ENCODE data around the gene THOP1.

THOP1 gene

DNA sequence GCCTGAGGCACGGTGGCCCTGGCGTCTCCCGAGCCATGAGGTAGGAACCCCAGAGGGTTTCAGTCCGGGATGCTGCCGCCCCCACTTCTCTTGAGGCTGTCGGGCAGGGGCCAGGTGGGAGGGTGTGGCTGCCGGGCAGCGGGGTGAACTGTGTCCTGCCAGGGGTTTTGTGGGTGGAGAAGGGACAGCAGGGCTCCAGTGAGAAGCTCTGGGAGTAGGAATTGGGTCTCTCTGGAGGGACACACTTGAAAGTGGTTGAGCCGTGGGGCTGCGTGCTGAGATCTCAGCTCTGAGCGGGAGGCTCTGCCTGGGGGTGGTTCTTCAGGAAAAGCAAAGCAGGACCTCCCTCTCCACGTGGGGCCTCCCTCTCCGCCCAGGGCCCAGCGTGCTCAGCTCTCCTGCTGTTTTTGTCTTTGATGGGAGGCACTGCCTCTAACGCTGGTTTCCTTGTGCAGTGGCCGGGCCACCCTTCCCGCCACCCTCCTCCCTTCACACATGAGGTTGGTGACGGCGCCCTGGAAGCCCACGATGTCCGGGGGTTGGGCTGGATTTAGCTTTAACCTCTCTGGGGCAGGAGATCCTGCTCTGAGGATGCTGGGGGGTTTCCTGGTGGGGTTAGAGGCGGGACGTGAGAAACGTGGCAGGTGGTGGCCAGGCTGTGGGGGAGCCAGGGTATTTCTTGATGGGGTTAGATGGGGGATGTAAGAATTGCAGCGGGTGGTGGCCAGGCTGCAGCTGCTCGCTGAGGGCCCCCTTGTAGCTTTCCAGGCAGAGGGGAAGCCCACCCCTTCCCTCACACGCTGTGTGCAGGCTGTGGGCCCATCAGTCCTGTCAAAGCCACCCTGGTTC is 19.1 kb downstream of the THOP1 start:
- DNase-seq, result no peak

GRCh38 chr19:2805261-2805900 is 20.1 kb downstream of the THOP1 start:
- no peak for DNase-seq

DNA sequence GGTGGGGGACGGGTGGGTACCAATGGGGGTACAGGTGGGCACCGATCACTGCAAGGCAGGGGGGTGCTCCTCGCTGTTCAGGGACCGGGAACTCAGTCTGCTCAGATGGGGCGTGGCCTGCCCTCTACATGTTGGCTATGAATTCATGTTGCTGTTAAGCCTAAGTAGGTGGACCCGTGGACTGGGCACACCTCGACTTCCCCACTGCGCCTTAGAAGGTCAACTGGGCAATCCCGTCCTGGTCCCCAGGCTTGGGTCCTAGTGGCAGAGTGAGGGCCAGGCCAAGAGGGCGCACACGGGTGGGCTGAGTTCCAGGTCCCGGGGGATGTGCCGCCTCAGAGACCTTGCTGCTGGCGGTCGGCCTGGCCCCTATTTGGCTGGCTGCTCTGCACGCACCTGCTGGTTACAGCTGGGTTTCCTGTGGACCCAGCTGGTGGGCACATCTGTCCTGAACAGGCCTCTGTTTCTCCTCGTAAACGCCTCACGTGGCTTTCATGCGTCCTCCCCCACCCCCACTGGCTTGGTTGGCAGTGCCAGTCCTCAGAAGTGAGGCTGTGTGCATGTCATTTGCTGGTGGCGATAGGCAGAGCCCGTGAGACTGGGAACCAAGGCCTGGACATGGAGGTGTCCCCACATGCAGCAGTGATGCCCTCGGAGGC is 20.8 kb downstream of the THOP1 start:
- no peak for DNase-seq

DNA sequence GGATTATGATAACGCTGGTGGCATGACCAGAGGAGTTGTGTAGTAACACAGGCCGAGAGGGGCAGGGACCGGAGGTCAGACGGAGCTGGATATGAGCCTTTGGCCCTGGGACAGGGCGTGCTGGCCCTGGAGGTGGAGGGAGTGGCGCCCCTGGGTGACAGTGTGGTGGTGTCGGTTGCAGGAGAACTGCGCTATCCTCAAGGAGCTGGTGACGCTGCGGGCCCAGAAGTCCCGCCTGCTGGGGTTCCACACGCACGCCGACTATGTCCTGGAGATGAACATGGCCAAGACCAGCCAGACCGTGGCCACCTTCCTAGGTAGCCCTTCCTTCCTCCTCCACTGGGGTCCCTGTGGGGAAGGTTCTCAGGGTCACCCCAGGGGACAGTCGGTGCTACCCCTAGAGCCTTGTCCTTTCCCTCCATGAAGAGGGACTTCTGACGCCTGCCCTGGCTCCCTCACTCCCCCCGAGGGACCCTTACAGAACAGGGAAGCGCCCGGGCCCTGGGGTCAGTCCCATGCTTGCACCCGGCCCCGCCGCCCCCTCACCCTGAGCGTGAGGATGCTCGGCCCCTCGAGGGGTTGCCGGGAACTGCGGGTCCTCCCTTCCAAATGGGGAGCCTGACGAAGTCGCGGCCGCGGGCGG is 21.6 kb downstream of the THOP1 start:
- DNase-seq, result no peak

DNA sequence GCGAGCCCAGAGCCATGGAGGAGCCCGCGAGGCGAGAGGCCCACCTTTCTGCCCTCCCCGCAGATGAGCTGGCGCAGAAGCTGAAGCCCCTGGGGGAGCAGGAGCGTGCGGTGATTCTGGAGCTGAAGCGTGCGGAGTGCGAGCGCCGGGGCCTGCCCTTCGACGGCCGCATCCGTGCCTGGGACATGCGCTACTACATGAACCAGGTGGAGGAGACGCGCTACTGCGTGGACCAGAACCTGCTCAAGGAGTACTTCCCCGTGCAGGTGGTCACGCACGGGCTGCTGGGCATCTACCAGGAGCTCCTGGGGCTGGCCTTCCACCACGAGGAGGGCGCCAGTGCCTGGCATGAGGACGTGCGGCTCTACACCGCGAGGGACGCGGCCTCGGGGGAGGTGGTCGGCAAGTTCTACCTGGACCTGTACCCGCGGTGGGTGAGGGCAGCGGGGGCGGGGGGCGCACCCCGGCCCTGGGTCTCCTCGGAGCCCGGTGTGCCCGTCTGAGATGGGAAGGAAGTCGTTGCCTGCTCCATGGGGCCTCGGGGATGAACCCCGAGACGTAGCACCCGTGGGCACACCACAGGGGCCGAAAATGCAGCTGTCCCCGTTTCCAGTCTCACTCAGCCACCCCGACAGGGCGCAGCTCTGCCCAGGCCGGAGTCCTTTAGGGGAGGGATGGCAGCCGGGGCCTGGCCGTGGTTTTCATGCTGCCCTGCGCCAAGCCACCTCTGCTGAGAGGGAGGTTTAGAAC is 22.3 kb downstream of the THOP1 start:
- no peak for DNase-seq

GRCh38 chr19:2808129-2808941 is 23.0 kb downstream of the THOP1 start:
- no peak for DNase-seq

DNA sequence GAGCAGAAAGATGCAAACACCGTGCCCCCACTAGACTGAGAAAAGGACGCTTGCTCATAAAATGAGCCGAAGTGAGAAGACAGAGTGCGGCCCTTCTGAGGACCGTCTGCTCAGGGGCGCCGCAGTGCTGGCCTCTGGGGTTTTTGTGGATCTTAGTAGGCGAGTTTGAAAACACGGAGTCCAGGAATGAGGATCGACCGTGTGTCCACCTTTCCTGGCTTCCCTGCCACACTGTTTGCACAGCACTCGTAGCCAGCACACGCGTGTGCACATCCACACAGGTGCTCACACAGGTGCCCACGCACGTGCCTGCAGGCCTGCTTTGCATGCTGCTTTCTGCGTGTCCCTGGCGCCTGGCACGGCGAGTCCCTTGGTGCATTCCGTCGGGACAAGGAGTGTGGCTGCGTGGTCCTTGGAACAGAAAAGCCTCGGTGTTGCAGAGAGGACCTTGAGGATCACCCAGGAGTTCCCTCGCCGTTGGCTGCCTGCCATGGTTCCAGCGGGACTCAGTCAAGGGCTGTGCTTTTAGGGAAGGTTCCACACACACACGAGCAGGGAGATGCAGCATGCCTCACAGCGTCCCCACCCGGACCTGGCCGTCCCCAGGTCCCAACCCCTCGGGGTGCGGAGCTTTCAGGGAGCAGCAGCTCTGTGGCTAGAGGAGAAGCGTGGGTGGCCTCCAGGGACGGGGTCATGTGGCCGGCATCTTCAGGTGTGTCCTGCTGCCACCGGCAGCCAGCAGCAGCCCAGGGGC is 24.3 kb downstream of the THOP1 start:
- no peak for DNase-seq

- no peak for DNase-seq
Observed at GRCh38 chr19:2810141-2811091, 25.1 kb downstream of the THOP1 start.

- DNase-seq, result no peak
Observed at GRCh38 chr19:2811221-2811722, 26.0 kb downstream of the THOP1 start.

DNA sequence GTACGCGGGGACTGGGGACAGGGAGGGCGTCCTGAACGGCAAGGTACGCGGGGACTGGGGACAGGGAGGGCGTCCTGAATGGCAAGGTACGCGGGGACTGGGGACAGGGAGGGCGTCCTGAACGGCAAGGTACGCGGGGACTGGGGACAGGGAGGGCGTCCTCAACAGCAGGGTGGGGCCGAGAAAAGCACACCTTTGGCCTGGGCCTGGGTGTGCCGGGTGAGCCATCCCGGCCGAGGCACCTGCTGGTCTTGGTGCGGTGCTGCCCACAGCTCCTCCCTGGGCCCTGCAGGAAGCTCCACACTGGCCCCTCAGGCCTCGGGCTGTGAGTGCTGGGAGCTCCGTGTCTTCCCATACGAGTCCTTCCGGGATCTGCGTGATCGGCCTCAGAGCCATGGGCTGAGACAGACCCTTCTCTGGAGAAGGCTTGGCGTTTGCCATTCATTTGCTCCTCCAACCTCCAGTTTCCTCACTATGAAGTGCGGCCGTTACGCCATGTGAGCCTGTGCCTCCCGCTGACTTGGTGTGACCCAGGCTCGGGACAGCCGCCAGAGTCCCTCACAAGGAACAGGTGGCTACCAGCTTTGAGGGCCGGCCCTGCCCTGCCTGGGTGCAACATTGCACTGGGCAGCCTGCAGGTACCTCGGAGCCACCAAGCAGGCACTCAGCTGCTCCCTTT is 26.6 kb downstream of the THOP1 start:
- no peak for DNase-seq

GRCh38 chr19:2812414-2813234 is 27.3 kb downstream of the THOP1 start:
- DNase-seq, result no peak

GRCh38 chr19:2813235-2814160 is 28.2 kb downstream of the THOP1 start:
- DNase-seq, result no peak

GRCh38 chr19:2814426-2814825 is 29.1 kb downstream of the THOP1 start:
- no peak for DNase-seq

DNA sequence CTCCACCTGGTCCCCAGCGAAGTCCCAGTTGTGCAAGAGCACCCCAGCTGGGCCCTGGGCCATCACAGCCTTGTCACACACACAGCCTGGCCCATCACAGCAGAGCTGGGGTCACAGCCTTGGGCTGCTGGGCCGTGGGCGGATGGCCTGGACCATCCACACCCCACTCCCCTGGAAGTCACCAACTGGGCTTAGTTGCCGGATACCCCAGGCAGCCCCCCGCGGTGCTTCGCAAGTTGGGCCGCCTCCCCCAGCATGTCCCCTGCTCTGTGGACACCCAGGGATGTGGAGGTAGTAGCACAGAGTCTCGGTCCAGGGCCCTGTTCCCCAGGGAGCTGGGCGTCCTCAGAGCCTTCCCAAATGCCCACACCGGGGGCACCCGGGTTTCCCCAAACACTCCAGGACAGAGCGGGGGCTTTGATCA is 29.9 kb downstream of the THOP1 start:
- DNase-seq, result no peak

DNA sequence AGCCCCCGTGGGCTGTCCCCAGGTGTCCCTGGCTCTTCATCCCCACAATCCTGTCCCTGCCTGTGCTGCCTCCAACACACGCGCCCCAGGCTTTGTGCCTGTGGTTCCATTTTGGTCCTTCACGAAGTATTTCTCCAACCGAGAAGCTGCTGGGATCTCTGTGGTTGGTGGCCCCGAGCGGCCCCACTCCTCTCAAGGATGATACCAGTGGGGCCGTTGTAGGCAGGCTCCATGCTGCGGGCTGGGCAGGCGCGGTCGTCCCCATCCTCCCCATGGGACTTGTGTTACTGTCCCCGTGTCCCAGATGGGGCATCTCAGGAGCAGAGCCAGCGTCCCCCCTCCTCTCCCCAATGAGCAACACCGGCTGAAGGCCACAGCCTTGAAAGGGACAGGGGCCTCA is 30.6 kb downstream of the THOP1 start:
- DNase-seq, result no peak

GRCh38 chr19:2816641-2817040 is 31.3 kb downstream of the THOP1 start:
- DNase-seq, result no peak
